Fibroblast of lung (primary cell): ENCODE measurements around the gene RHEB. TPM values are rescaled to one million over a fixed set of nuclear protein-coding genes. Genes with fewer than 3 reads are reported as not detected.

Experiments
- DNase-seq, 2 donors: peaks; one replicate each; pipeline versions ENCODE4 v3.0.0 to v3.0.0-alpha.2; 2010; ENCODE audit warnings: low read depth in 2 of 2
- H2AFZ ChIP-seq: 2 replicates; pipeline ENCODE4 v1.5.1; 2012; ENCODE audit warnings: low read length, control low read depth, inconsistent platforms
- H3K27ac ChIP-seq: 2 replicates; pipeline ENCODE4 v1.5.1; 2011; ENCODE audit warnings: low read length, control low read depth; ENCODE audit not compliant: insufficient read depth
- H3K27me3 ChIP-seq: 2 replicates; pipeline ENCODE4 v1.5.1; 2011; ENCODE audit warnings: mild to moderate bottlenecking, low read length; ENCODE audit not compliant: control insufficient read depth, insufficient read depth
- H3K36me3 ChIP-seq: 2 replicates; pipeline ENCODE4 v1.5.1; 2011; ENCODE audit warnings: low read length; ENCODE audit not compliant: control insufficient read depth, insufficient read depth
- H3K4me1 ChIP-seq: 2 replicates; pipeline ENCODE4 v1.5.1; 2011; ENCODE audit warnings: low read length; ENCODE audit not compliant: control insufficient read depth, insufficient read depth; ENCODE audit errors: extremely low read depth
- H3K4me2 ChIP-seq: 2 replicates; pipeline ENCODE4 v1.5.1; 2011; ENCODE audit warnings: low read length, control low read depth; ENCODE audit not compliant: insufficient read depth; ENCODE audit errors: extremely low read depth
- H3K4me3 ChIP-seq, 4 experiments: fragments of 200-600 bp in 1 of 4; sonication (generic) in 1 of 4; replicated peaks in 1 of 4; 2 replicates each; pipeline ENCODE4 v1.5.1; 2011 to 2016; ENCODE audit warnings: low read length in 4 of 4, low read depth in 3 of 4, mild to moderate bottlenecking in 3 of 4, control low read depth in 2 of 4, inconsistent platforms in 1 of 4, mixed read lengths in 1 of 4; ENCODE audit not compliant: insufficient read depth in 1 of 4; ENCODE audit errors: control extremely low read depth in 1 of 4
- H3K79me2 ChIP-seq: 2 replicates; pipeline ENCODE4 v1.5.1; 2012; ENCODE audit warnings: mild to moderate bottlenecking, low read length, inconsistent platforms; ENCODE audit not compliant: control insufficient read depth, insufficient read depth
- H3K9ac ChIP-seq: 2 replicates; pipeline ENCODE4 v1.5.1; 2011; ENCODE audit warnings: mild to moderate bottlenecking, low read length, control low read depth; ENCODE audit not compliant: insufficient read depth
- H3K9me3 ChIP-seq: 2 replicates; pipeline ENCODE4 v1.5.1; 2012; ENCODE audit warnings: low read depth, low read length; ENCODE audit not compliant: control insufficient read depth, insufficient read depth
- H4K20me1 ChIP-seq: 2 replicates; pipeline ENCODE4 v1.5.1; 2011; ENCODE audit warnings: low read length; ENCODE audit not compliant: control insufficient read depth, insufficient read depth; ENCODE audit errors: extremely low read depth
- EZH2 ChIP-seq: IDR thresholded peaks from 2 replicates; pipeline ENCODE4 v1.5.1; 2012; ENCODE audit warnings: low read length, control low read depth, mild to moderate bottlenecking; ENCODE audit errors: missing control alignments
- polyA plus RNA-seq, 2 donors: library from polyadenylated mRNA; depleted of rRNA in 1 of 2; stranded (reverse) in 1 of 2; unstranded in 1 of 2; fragments of >200 nt; gene quantifications; 2 replicates each; pipeline ENCODE4 v1.2.1, GENCODE V29; 2011 to 2012; ENCODE audit warnings: missing spikeins in 1 of 2
- total RNA-seq: library from RNA; depleted of rRNA; stranded (reverse); fragments of >200 nt; gene quantifications from 2 replicates; pipeline ENCODE4 v1.2.1, GENCODE V29; 2014
- TF ChIP-seq, protein P1 (sequence below), 2 donors: IDR thresholded peaks in 1 of 2; conservative IDR thresholded peaks in 1 of 2; 1 replicate in 1 of 2; 2 replicates in 1 of 2; pipeline ENCODE4 v1.5.1; 2011 to 2012; ENCODE audit warnings: low read length in 2 of 2, control low read depth in 1 of 2, inconsistent platforms in 1 of 2, low read depth in 1 of 2, mild to moderate bottlenecking in 1 of 2

RHEB gene
- total and polyA plus RNA-seq, 2 donors (not counting 1 experiment from before 2014, with no cell fraction given), result 81.4 to 135 TPM

DNA sequence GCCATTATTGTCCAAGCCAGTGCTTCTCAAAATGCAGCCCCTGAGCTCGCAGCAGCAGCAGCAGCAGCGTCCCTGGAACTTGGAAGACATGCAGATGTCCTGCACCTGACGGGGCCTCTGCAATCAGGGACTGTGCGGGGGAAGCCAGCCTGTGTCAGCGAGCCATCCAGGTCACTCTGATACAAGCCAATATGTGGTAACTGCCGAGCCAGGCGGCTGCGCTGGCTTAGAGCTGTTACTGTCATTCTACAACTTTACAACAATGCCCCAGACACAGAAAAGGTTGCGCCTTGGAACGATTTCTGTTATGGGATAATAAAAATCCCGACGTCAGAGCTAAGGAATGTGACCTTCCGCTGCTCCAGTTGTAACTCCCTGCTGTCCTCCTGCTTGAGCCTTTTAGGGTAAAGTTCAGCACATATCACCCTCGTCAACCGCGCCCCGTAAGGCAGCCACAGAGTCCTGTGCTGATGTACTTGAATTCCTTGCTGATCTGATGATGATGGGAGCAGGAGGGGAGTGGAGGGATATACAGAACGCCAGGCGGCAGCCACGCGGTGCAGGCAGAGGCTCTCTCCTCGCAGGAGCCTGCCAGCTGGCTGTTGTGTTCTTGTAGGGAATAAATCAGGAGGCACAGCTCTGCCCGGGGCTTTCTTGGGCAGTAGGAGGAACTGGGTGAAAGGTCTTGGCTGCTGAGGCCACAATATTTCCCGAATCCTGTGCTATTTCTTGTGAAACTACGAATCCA, 59.8 kb downstream of the RHEB start:
- Histone ChIP-seq H4K20me1 (no peaks in the 10 kb centered on the region), H3K4me2 (peak overlapping the region; percentile 84), H3K9me3 (no peaks in the 10 kb centered on the region), H3K36me3 (no peaks in the 10 kb centered on the region), H3K79me2 (no peaks in the 10 kb centered on the region), H3K4me3 (peak overlapping the region in 3 of 4 experiments; percentile 11 to 28 (median 24)), H3K9ac (peak overlapping the region; percentile 58), H2AFZ (peak overlapping the region; percentile 21), H3K27ac (peak overlapping the region; percentile 82), H3K4me1 (peaks cover 11% of the 10 kb centered on the region), H3K27me3 (no peaks in the 10 kb centered on the region)
- peak; percentile 85 to 99 for DNase-seq
- TF ChIP-seq, protein P1, sequence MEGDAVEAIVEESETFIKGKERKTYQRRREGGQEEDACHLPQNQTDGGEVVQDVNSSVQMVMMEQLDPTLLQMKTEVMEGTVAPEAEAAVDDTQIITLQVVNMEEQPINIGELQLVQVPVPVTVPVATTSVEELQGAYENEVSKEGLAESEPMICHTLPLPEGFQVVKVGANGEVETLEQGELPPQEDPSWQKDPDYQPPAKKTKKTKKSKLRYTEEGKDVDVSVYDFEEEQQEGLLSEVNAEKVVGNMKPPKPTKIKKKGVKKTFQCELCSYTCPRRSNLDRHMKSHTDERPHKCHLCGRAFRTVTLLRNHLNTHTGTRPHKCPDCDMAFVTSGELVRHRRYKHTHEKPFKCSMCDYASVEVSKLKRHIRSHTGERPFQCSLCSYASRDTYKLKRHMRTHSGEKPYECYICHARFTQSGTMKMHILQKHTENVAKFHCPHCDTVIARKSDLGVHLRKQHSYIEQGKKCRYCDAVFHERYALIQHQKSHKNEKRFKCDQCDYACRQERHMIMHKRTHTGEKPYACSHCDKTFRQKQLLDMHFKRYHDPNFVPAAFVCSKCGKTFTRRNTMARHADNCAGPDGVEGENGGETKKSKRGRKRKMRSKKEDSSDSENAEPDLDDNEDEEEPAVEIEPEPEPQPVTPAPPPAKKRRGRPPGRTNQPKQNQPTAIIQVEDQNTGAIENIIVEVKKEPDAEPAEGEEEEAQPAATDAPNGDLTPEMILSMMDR (conservative IDR thresholded peaks at IDR 0.05 in 1 of 2, IDR thresholded peaks at IDR 0.05 in 1 of 2; ENCODE audit: low read depth in 1 of 2, low read length in 2 of 2), result peak; percentile 50 to 60
- no peak for TF ChIP-seq EZH2

DNA sequence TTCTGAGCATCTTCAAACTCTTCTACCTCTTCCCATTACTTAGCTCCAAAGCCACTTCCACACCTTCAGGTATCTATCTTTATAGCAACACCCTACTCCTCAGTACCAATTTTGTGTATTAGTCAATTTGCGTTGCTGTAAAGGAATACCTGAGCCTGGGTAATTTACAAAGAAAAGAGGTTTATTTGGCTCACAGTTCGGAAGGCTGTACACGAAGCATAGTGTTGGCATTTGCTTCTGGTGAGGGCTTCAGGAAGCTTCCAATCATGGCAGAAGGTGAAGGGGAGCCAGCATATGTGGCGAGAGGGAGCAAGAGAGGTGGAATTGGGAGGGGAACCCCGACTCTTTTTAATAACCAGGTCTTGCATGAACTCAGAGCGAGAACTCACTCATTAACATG, 62.2 kb downstream of the RHEB start:
- no peak overlapping the region for H3K9ac ChIP-seq
- H4K20me1 ChIP-seq, result no peaks in the 10 kb centered on the region
- no peak for DNase-seq
- no peaks in the 10 kb centered on the region for H3K79me2 ChIP-seq
- no peaks in the 10 kb centered on the region for H3K27me3 ChIP-seq
- H2AFZ ChIP-seq, result no peak overlapping the region
- H3K36me3 ChIP-seq, result no peaks in the 10 kb centered on the region
- TF ChIP-seq EZH2, result no peak
- TF ChIP-seq, protein P1 (conservative IDR thresholded peaks at IDR 0.05 in 1 of 2, IDR thresholded peaks at IDR 0.05 in 1 of 2; ENCODE audit: low read depth in 1 of 2, low read length in 2 of 2), result no peak
- no peak overlapping the region for H3K4me3 ChIP-seq
- no peaks in the 10 kb centered on the region for H3K9me3 ChIP-seq
- H3K27ac ChIP-seq, result no peak overlapping the region
- H3K4me1 ChIP-seq, result peaks cover 11% of the 10 kb centered on the region
- no peak overlapping the region for H3K4me2 ChIP-seq

DNA sequence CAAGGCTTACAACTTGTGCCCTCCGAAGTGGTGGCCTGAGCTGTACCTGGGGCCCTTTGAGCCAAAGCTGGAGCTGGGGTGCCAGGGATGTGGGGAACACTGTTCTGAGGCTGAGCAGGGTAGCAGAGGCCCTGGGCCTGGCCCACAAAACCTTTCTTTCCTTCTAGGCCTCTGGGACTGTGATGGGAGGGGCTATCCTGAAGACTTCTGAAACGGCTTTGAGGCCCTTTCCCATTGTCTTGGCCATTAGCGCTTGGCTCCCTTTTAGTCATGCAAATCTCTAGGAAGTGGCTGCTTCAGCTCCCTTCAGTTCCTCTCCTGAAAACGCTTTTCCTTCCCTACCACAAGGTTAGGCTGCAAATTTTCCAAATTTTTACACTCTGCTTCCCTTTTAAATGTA, 62.9 kb downstream of the RHEB start:
- Histone ChIP-seq H2AFZ (no peak overlapping the region), H3K4me3 (no peak overlapping the region), H3K4me1 (peaks cover 11% of the 10 kb centered on the region), H3K9ac (no peak overlapping the region), H3K9me3 (no peaks in the 10 kb centered on the region), H3K79me2 (no peaks in the 10 kb centered on the region), H4K20me1 (no peaks in the 10 kb centered on the region), H3K27ac (no peak overlapping the region), H3K4me2 (no peak overlapping the region), H3K27me3 (no peaks in the 10 kb centered on the region), H3K36me3 (no peaks in the 10 kb centered on the region)
- no peak for TF ChIP-seq EZH2
- TF ChIP-seq, protein P1 (conservative IDR thresholded peaks at IDR 0.05 in 1 of 2, IDR thresholded peaks at IDR 0.05 in 1 of 2; ENCODE audit: low read depth in 1 of 2, low read length in 2 of 2), result no peak
- DNase-seq, result no peak
